GM19455 (cell line): ENCODE measurements around the gene R3HDM4.
"Not testable (repeated sequence)": the region's sequence is repeated elsewhere in the genome, so short reads cannot be mapped to it uniquely, and the experiment has no call there.

Source experiments
- ATAC-seq: cut with Tn5 transposase; IDR thresholded peaks from one replicate; pipeline ENCODE4 v1.9.1; 2021; ENCODE audit not compliant: unreplicated experiment

The R3HDM4 gene

GRCh38 chr19:861756-862580 lies 51.1 kb downstream of the R3HDM4 start:
- ATAC-seq, result no peak

DNA sequence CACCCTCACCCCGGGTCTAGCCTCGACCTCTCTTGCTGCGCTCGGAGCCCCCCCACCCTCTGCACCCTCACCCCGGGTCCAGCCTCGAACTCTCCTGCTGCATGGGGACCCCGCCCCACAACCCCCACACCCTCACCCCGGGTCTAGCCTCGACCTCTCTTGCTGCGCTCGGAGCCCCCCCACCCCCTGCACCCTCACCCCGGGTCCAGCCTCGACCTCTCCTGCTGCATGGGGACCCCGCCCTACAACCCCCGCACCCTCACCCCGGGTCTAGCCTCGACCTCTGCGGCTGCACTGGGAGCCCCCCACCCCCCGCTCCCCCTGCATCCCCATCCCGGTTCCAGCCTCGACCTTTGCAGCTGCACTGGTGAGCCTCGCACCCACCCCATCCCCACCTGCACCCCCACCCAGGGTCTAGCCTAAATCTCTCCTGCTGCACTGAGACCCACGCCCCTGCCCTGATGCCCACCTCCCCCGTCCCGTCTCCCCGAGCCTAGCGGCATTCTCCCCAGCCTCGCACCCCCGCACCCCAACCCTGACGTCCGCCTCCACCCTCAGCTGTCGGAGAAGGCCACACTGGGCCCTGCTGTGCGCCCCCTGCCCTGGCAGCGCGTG lies 51.8 kb downstream of the R3HDM4 start:
- no peak for ATAC-seq

- no peak for ATAC-seq
Observed at GRCh38 chr19:858868-859843, 53.9 kb downstream of the R3HDM4 start, which contains the start of gene CFD. Gene CFD, plus strand, starts transcription at chr19:859664. Its CDS starts 26 bp downstream, at chr19:859690.

GRCh38 chr19:858284-858683 lies 54.7 kb downstream of the R3HDM4 start:
- ATAC-seq, result no peak

GRCh38 chr19:855566-856120 lies 57.4 kb downstream of the R3HDM4 start:
- no peak for ATAC-seq

DNA sequence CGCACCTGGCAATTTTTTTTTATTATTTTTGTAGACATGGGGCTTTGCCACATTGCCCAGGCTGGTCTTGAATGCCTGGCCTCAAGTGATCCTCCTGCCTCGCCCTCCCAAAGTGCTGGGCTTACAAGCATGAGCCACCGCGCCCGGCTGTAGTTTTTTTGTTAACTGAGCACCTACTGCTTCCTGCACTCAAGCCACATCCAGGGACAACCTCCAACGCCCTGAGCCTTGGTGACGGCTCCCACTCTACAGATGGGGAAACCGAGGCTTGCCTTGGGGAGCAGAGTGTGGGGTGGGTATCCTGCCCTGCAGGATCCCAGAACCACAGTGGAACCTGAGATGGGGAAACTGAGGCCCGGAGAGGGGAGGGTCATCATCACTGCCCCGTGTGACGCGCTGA lies 57.9 kb downstream of the R3HDM4 start:
- no peak for ATAC-seq

- no peak for ATAC-seq
Observed at GRCh38 chr19:854549-854948, 58.5 kb downstream of the R3HDM4 start.

GRCh38 chr19:853614-854220 lies 59.3 kb downstream of the R3HDM4 start:
- not testable (repeated sequence) for ATAC-seq

DNA sequence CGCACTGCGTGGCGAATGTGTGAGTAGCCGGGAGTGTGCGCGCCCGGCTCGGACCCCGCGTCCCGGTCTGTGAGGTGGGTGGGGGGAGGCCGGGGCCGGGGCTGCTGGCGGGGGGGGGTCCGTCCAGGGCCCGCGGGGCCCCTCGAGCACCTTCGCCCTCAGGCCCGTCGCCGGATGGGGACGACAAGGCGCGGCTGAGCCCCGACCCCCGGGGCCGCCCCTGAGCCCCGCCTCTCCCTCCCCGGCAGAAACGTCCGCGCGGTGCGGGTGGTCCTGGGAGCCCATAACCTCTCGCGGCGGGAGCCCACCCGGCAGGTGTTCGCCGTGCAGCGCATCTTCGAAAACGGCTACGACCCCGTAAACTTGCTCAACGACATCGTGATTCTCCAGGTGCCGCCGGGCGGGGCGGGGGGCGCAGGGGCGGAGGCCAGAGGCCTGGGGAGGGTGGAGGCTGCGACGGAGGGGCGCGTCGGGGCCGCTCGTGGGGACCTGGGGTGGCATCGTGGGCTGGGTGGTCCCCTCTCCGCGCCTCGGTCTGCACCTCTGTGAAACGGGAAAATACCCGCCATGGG lies 59.9 kb downstream of the R3HDM4 start:
- no peak for ATAC-seq

DNA sequence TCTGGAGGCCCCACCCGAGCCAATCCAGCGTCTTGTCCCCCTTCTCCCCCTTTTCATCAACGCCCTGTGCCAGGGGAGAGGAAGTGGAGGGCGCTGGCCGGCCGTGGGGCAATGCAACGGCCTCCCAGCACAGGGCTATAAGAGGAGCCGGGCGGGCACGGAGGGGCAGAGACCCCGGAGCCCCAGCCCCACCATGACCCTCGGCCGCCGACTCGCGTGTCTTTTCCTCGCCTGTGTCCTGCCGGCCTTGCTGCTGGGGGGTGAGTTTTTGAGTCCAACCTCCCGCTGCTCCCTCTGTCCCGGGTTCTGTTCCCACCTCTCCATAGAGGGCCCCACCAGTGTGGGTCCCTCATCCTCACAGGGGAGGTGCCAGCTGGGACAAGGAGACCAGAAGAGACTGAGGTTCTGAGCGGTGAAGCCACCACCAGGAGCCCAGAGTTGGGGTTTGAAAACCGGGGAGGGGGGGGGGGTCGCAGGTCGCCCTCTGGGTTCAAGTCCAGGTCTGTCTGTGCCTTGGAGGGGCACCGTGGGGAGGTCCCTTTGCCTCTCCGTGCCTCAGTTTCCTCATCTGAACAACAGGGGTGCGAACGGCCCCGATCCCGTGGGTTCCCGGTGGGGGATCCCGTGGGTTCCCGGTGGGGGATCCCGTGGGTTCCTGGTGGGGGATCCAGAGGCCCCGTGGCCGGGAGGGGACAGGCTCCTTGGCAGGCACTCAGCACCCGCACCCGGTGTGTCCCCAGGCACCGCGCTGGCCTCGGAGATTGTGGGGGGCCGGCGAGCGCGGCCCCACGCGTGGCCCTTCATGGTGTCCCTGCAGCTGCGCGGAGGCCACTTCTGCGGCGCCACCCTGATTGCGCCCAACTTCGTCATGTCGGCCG lies 60.6 kb downstream of the R3HDM4 start, which contains the start of gene ELANE:
Gene ELANE, plus strand, starts transcription at position 168 of the 878 bp plus-strand sequence. Its CDS starts 26 bp downstream, at position 194.
- ATAC-seq, result no peak

- ATAC-seq, result no peak
Observed at GRCh38 chr19:850979-851335, 62.1 kb downstream of the R3HDM4 start.

DNA sequence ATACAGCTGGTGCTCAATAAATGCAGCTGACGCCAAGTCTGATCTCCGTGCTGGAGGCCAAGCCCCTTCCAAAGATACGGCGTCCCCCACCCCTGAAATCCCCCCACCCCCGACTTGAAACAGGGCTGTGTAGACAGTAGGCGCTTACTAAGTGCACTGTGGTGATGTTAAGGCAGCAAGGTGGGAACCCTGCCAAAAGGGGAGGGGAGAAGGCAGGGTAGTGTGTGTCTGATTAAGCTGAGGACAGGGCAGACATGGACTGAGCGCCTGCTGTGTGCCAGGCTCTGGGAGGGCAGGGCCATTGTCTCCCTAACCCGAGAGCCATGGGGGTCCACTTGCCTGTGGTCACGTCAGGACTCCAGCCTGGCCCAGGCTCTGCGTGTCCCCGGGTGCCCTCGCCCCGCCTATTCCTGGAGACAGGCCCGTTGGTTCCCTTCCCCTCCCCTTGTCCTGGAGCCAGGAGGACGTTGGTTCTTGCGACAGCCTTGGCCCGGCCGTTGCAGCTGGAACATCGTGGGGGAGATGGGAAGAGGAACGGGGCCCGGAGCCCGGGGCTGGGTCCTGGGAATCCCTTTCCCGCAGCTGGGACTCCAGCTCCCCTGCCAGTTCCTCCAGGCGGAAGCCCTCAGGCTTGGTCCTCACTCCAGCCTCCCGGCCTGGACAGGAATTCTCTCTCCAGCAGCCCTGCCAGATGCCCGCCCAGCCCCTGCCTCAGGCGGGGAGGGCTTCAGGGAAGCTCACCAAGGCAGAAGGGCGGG lies 62.6 kb downstream of the R3HDM4 start:
- no peak for ATAC-seq

DNA sequence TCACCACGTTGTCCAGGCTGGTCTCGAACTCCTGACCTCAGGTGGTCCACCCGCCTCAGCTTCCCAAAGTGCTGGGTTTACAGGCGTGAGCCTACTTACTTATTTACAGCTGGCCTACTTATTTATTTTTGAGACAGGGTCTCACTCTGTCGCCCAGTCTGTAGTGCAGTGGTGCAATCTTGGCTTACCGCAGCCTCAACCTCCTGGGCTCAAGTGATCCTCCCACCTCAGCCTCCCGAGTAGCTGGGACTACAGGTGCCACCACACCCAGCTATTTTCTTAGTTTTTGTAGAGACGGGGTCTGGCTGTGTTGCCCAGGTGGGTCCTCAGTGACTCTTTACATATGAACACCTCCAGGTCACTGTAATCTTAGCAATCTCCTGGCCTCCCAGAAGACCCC lies 63.8 kb downstream of the R3HDM4 start:
- ATAC-seq, result not testable (repeated sequence)

- ATAC-seq, result no peak
Observed at GRCh38 chr19:848386-848921, 64.6 kb downstream of the R3HDM4 start.
